ENCODE measurements around the gene ENTPD6.

- no peak for TF ChIP-seq CTCF (IDR thresholded peaks at IDR 0.05; ENCODE audit: poor library complexity)
- TF ChIP-seq EZH2 (IDR thresholded peaks at IDR 0.05; ENCODE audit: borderline replicate concordance) = no peak
These were observed 7.6 kb downstream of the ENTPD6 start for GRCh38 chr20:25203089-25203488.
